ENCODE measurements around the gene QPRT. TPM values are rescaled to one million over a fixed set of nuclear protein-coding genes. Genes with fewer than 3 reads are reported as not detected.

QPRT gene
- polyA plus RNA-seq, 1 of the 3 experiments (the other 2 are of a cell fraction), result 12.5 TPM

DNA sequence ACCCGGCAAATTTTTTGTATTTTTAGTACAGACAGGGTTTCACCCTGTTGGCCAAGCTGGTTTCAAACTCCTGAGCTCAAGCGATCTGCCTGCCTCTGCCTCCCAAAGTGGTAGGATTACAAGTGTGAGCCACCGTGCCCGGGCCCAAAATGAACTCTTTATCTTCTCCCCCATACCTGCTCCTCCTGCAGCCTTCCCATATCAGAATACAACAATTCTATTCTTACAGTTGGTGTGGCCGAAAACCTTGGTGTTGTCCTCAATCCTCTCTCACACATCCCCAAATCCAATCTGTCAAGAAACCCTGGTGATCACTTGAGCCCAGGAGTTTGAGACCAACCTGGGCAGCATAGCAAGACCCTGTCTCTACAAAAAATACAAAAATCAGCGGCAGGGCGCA is 35.4 kb upstream of the QPRT start:
- no peak overlapping the region for H2AFZ ChIP-seq (ENCODE audit: low read depth)
- no peaks in the 10 kb centered on the region for H3F3A ChIP-seq (replicated peaks; ENCODE audit: insufficient read depth)
- no peaks in the 10 kb centered on the region for H3K9me3 ChIP-seq
- no peak for TF ChIP-seq EP300 (IDR thresholded peaks at IDR 0.05; ENCODE audit: borderline replicate concordance in 1 of 2, low read depth in 1 of 2, low read length in 1 of 2)
- no peak for TF ChIP-seq MEF2A (IDR thresholded peaks at IDR 0.05; ENCODE audit: borderline replicate concordance, low read depth)
- no peak for TF ChIP-seq SMC3 (IDR thresholded peaks at IDR 0.05; ENCODE audit: low read depth, low read length)
- TF ChIP-seq FOXJ3 (CRISPR knock-in tag; IDR thresholded peaks at IDR 0.05), result no peak
- TF ChIP-seq NFIC (IDR thresholded peaks at IDR 0.05; ENCODE audit: borderline replicate concordance), result no peak
- TF ChIP-seq NRF1 (IDR thresholded peaks at IDR 0.05; ENCODE audit: low read depth, low read length), result no peak
- no peak for DNase-seq
- CTCF ChIA-PET, result interaction anchor here (0.6 kb wide), 1 partner anchor 183 kb away, joined by 3 read pairs; no protein-coding TSS in a partner anchor
- H3K4me2 ChIP-seq, result no peak overlapping the region
- H3K79me2 ChIP-seq (ENCODE audit: insufficient read depth), result no peaks in the 10 kb centered on the region
- no peak overlapping the region for H3K27ac ChIP-seq (ENCODE audit: low read depth in 2 of 2, low read length in 1 of 2)
- no peaks in the 10 kb centered on the region for H3K36me3 ChIP-seq (replicated peaks in 1 of 2; ENCODE audit: control insufficient read depth in 1 of 2, insufficient read depth in 2 of 2, low read length in 1 of 2)
- H3K27me3 ChIP-seq (ENCODE audit: insufficient read depth), result no peaks in the 10 kb centered on the region
- no peak overlapping the region for H3K9ac ChIP-seq
- no peaks in the 10 kb centered on the region for H3K9me2 ChIP-seq
- H4K20me1 ChIP-seq (ENCODE audit: insufficient read depth), result no peaks in the 10 kb centered on the region
- POLR2A ChIA-PET, result no interaction called here
- no peaks in the 10 kb centered on the region for H3K4me1 ChIP-seq (ENCODE audit: control insufficient read depth in 1 of 2, insufficient read depth in 2 of 2, low read depth in 1 of 2, low read length in 1 of 2)
- no peak overlapping the region for H3K4me3 ChIP-seq (ENCODE audit: low read depth in 2 of 2, low read length in 1 of 2)
- WGBS (ENCODE audit: low lambda C conversion rate), result 85% methylated on average over 7 of the region's 7 CpGs

DNA sequence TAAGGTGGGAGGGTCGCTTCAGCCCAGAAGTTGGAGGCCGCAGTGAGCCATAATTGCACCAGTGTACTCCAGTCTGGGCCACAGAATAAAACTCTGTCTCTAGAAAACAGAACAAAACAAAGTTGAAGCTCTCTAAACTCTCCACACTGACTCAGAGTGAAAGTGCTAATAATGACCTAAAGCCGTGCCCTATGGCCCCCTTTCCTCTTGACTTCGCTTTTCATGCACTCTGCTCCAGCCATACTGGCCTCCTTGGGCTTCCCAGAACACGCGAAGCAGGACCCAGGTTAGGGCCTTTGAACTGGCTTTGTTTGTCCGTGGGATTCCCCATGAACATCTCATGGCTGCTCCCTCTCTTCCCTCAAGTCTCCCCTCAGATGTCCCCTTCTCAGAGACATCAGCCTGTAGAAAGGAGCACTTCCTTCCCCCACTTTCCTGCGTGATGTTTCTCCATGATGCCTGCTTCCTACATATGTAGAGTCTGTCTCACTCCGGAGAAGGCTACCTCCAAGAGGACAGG is 34.6 kb upstream of the QPRT start:
- 82% methylated on average over 9 of the region's 9 CpGs for WGBS (ENCODE audit: low lambda C conversion rate)
- no peaks in the 10 kb centered on the region for H3K27me3 ChIP-seq (ENCODE audit: insufficient read depth)
- ChIA-PET POLR2A (no interaction called here), CTCF (no interaction called here)
- no peak overlapping the region for H3K27ac ChIP-seq (ENCODE audit: low read depth in 2 of 2, low read length in 1 of 2)
- H3K4me1 ChIP-seq (ENCODE audit: control insufficient read depth in 1 of 2, insufficient read depth in 2 of 2, low read depth in 1 of 2, low read length in 1 of 2), result no peaks in the 10 kb centered on the region
- H3K9ac ChIP-seq, result no peak overlapping the region
- H3K79me2 ChIP-seq (ENCODE audit: insufficient read depth), result no peaks in the 10 kb centered on the region
- no peaks in the 10 kb centered on the region for H3F3A ChIP-seq (replicated peaks; ENCODE audit: insufficient read depth)
- DNase-seq, result no peak
- no peak for TF ChIP-seq RAD21 (IDR thresholded peaks at IDR 0.05; ENCODE audit: low read length)
- no peak for TF ChIP-seq CHD2 (IDR thresholded peaks at IDR 0.05; ENCODE audit: low read length, partially characterized antibody)
- TF ChIP-seq FOSL2 (IDR thresholded peaks at IDR 0.05; ENCODE audit: borderline replicate concordance, low read depth), result no peak
- TF ChIP-seq, protein P1, sequence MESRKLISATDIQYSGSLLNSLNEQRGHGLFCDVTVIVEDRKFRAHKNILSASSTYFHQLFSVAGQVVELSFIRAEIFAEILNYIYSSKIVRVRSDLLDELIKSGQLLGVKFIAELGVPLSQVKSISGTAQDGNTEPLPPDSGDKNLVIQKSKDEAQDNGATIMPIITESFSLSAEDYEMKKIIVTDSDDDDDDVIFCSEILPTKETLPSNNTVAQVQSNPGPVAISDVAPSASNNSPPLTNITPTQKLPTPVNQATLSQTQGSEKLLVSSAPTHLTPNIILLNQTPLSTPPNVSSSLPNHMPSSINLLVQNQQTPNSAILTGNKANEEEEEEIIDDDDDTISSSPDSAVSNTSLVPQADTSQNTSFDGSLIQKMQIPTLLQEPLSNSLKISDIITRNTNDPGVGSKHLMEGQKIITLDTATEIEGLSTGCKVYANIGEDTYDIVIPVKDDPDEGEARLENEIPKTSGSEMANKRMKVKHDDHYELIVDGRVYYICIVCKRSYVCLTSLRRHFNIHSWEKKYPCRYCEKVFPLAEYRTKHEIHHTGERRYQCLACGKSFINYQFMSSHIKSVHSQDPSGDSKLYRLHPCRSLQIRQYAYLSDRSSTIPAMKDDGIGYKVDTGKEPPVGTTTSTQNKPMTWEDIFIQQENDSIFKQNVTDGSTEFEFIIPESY (IDR thresholded peaks at IDR 0.05; ENCODE audit: borderline replicate concordance, low read depth), result no peak
- no peak for TF ChIP-seq JUND (IDR thresholded peaks at IDR 0.05)
- TF ChIP-seq, protein P2, sequence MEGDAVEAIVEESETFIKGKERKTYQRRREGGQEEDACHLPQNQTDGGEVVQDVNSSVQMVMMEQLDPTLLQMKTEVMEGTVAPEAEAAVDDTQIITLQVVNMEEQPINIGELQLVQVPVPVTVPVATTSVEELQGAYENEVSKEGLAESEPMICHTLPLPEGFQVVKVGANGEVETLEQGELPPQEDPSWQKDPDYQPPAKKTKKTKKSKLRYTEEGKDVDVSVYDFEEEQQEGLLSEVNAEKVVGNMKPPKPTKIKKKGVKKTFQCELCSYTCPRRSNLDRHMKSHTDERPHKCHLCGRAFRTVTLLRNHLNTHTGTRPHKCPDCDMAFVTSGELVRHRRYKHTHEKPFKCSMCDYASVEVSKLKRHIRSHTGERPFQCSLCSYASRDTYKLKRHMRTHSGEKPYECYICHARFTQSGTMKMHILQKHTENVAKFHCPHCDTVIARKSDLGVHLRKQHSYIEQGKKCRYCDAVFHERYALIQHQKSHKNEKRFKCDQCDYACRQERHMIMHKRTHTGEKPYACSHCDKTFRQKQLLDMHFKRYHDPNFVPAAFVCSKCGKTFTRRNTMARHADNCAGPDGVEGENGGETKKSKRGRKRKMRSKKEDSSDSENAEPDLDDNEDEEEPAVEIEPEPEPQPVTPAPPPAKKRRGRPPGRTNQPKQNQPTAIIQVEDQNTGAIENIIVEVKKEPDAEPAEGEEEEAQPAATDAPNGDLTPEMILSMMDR (IDR thresholded peaks at IDR 0.05), result no peak
- TF ChIP-seq, protein P3, sequence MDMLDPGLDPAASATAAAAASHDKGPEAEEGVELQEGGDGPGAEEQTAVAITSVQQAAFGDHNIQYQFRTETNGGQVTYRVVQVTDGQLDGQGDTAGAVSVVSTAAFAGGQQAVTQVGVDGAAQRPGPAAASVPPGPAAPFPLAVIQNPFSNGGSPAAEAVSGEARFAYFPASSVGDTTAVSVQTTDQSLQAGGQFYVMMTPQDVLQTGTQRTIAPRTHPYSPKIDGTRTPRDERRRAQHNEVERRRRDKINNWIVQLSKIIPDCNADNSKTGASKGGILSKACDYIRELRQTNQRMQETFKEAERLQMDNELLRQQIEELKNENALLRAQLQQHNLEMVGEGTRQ (IDR thresholded peaks at IDR 0.05; ENCODE audit: borderline replicate concordance, low read depth, low read length), result no peak
- no peak for TF ChIP-seq TCF12 (IDR thresholded peaks at IDR 0.05)
- no peak for TF ChIP-seq FOXJ3 (CRISPR knock-in tag; IDR thresholded peaks at IDR 0.05)
- TF ChIP-seq POLR2AphosphoS5 (IDR thresholded peaks at IDR 0.05; ENCODE audit: low read depth, low read length), result no peak
- TF ChIP-seq, protein P4, sequence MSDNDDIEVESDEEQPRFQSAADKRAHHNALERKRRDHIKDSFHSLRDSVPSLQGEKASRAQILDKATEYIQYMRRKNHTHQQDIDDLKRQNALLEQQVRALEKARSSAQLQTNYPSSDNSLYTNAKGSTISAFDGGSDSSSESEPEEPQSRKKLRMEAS (IDR thresholded peaks at IDR 0.05; ENCODE audit: low read depth), result no peak
- H3K9me3 ChIP-seq, result no peaks in the 10 kb centered on the region
- no peaks in the 10 kb centered on the region for H4K20me1 ChIP-seq (ENCODE audit: insufficient read depth)
- no peaks in the 10 kb centered on the region for H3K36me3 ChIP-seq (replicated peaks in 1 of 2; ENCODE audit: control insufficient read depth in 1 of 2, insufficient read depth in 2 of 2, low read length in 1 of 2)
- H3K4me2 ChIP-seq, result no peak overlapping the region
- H3K9me2 ChIP-seq, result no peaks in the 10 kb centered on the region
- no peak overlapping the region for H2AFZ ChIP-seq (ENCODE audit: low read depth)
- H3K4me3 ChIP-seq (ENCODE audit: low read depth in 2 of 2, low read length in 1 of 2), result no peak overlapping the region

All from SK-N-SH (cell line).